Activated T-helper 1 cell treated with anti-CD3 and anti-CD28 coated beads, Interleukin-2, amount 50 U/mL, for 16 hours (primary cell): ENCODE measurements around the gene GRM5.

Experiments
- DNase-seq, 2 donors: peaks; one replicate each; pipeline ENCODE4 v3.0.0-alpha.2; 2020; ENCODE audit warnings: low read depth in 1 of 2, low spot score in 1 of 2

The GRM5 gene

GRCh38 chr11:88623531-88623930 is 442.3 kb downstream of the GRM5 start:
- no peak for DNase-seq

- DNase-seq, result no peak
Observed at GRCh38 chr11:88620568-88621130, 445.1 kb downstream of the GRM5 start.

GRCh38 chr11:88619656-88620385 is 446.0 kb downstream of the GRM5 start:
- no peak for DNase-seq

GRCh38 chr11:88619071-88619425 is 446.7 kb downstream of the GRM5 start:
- DNase-seq, result no peak

GRCh38 chr11:88618327-88619070 is 447.3 kb downstream of the GRM5 start:
- DNase-seq, result no peak

- DNase-seq, result no peak
Observed at GRCh38 chr11:88617226-88617625, 448.6 kb downstream of the GRM5 start.

GRCh38 chr11:88604260-88604659 is 461.5 kb downstream of the GRM5 start:
- no peak for DNase-seq

- no peak for DNase-seq
Observed at GRCh38 chr11:88603091-88603867, 462.5 kb downstream of the GRM5 start.

GRCh38 chr11:88597387-88597786 is 468.4 kb downstream of the GRM5 start:
- DNase-seq, result no peak

- DNase-seq, result no peak
Observed at GRCh38 chr11:88596786-88597185, 469.0 kb downstream of the GRM5 start.

- DNase-seq, result no peak
Observed at GRCh38 chr11:88594274-88594950, 471.4 kb downstream of the GRM5 start.

GRCh38 chr11:88590361-88590760 is 475.4 kb downstream of the GRM5 start:
- DNase-seq, result no peak

GRCh38 chr11:88583251-88583650 is 482.5 kb downstream of the GRM5 start:
- DNase-seq, result no peak

- no peak for DNase-seq
Observed at GRCh38 chr11:88579466-88579865, 486.3 kb downstream of the GRM5 start.

- DNase-seq, result no peak
Observed at GRCh38 chr11:88576741-88577140, 489.0 kb downstream of the GRM5 start.

- no peak for DNase-seq
Observed at GRCh38 chr11:88575916-88576315, 489.9 kb downstream of the GRM5 start.

- no peak for DNase-seq
Observed at GRCh38 chr11:88569342-88569741, 496.4 kb downstream of the GRM5 start.

GRCh38 chr11:88555829-88556202 is 510.0 kb downstream of the GRM5 start:
- no peak for DNase-seq

- DNase-seq, result no peak
Observed at GRCh38 chr11:88555018-88555828, 510.6 kb downstream of the GRM5 start.

GRCh38 chr11:88553204-88553603 is 512.6 kb downstream of the GRM5 start:
- DNase-seq, result no peak
